ENCODE measurements around the gene THOP1. TPM values are rescaled to one million over a fixed set of nuclear protein-coding genes. Genes with fewer than 3 reads are reported as not detected.

THOP1 gene
- total and polyA plus RNA-seq, 9 donors: 11.3 to 54.7 (median 39.5) TPM

DNA sequence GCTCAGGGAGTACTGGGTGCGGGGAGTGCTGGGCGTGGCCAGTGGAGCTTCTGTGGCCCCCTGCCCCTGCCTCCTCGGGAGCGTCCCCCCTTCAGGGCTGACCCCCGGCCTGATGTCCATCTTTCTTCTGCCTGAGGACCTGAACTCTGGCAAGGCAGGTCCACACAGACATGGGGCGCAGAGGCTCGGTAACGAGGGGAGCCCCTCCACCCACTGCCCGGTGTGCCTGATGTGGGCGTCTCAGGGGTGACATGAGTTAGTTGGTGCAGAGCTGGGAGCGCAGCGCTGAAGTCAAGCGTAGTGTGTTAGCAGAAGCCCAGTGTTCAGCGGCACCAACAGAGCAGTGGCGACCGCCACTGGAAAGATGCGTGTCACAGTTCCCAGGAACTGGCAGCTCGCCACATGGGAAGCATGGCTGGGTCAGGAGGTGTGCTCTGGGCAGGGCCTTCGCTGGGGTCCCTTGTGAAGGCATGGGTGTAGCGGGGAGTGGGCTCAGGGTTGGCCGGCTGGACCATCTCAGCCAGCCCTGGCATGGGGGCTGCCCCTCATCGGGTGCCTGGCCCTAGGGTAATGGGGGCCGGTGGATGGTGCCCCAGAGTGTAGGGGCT is 11.5 kb downstream of the THOP1 start:
- Histone ChIP-seq H3K9me3 (no peaks in the 10 kb centered on the region), H3K36me3 (no peaks in the 10 kb centered on the region), H3K27me3 (no peaks in the 10 kb centered on the region), H3K27ac (no peak overlapping the region), H3K4me1 (ENCODE audit: insufficient read depth) (no peaks in the 10 kb centered on the region), H3K4me3 (no peak overlapping the region)
- TF ChIP-seq EP300 (IDR thresholded peaks at IDR 0.05): no peak
- TF ChIP-seq, protein P1, sequence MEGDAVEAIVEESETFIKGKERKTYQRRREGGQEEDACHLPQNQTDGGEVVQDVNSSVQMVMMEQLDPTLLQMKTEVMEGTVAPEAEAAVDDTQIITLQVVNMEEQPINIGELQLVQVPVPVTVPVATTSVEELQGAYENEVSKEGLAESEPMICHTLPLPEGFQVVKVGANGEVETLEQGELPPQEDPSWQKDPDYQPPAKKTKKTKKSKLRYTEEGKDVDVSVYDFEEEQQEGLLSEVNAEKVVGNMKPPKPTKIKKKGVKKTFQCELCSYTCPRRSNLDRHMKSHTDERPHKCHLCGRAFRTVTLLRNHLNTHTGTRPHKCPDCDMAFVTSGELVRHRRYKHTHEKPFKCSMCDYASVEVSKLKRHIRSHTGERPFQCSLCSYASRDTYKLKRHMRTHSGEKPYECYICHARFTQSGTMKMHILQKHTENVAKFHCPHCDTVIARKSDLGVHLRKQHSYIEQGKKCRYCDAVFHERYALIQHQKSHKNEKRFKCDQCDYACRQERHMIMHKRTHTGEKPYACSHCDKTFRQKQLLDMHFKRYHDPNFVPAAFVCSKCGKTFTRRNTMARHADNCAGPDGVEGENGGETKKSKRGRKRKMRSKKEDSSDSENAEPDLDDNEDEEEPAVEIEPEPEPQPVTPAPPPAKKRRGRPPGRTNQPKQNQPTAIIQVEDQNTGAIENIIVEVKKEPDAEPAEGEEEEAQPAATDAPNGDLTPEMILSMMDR (IDR thresholded peaks at IDR 0.05): no peak
- no peak for TF ChIP-seq POLR2A (IDR thresholded peaks at IDR 0.05)
- WGBS, 3 donors: 92 to 96% (median 94%) methylated on average over 22 to 23 of the region's 23 CpGs
- intact Hi-C loops (cut with DNase I): no loop called here
- no peak for DNase-seq

DNA sequence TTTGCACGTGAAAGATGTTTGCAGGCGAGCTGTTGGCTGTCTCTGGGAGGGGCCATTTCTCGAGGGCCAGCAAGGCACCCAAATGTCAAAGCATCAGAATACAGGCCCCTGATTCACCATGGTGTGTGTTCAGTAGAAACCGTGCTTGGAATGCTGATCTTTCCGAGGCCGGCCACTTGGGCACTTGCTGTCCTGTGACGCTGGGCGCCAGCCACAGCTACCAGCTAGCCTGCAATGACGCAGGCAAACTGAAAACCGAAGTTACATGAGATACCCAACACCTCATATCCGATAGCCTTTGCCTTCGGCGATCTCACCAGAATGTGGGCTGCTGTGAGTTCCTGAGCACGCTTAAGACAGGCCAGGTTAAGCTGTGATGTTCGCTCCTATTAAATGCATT is 12.0 kb downstream of the THOP1 start:
- no peak overlapping the region for H3K4me3 ChIP-seq
- H3K36me3 ChIP-seq: no peaks in the 10 kb centered on the region
- H3K4me1 ChIP-seq (ENCODE audit: insufficient read depth): no peaks in the 10 kb centered on the region
- intact Hi-C loops (cut with DNase I): no loop called here
- no peak overlapping the region for H3K27ac ChIP-seq
- TF ChIP-seq POLR2A (IDR thresholded peaks at IDR 0.05): no peak
- no peak for TF ChIP-seq EP300 (IDR thresholded peaks at IDR 0.05)
- TF ChIP-seq, protein P1 (IDR thresholded peaks at IDR 0.05): no peak
- DNase-seq: no peak
- H3K27me3 ChIP-seq: no peaks in the 10 kb centered on the region
- no peaks in the 10 kb centered on the region for H3K9me3 ChIP-seq
- 93 to 94% (median 94%) methylated on average over 15 of the region's 15 CpGs for WGBS, 3 donors

DNA sequence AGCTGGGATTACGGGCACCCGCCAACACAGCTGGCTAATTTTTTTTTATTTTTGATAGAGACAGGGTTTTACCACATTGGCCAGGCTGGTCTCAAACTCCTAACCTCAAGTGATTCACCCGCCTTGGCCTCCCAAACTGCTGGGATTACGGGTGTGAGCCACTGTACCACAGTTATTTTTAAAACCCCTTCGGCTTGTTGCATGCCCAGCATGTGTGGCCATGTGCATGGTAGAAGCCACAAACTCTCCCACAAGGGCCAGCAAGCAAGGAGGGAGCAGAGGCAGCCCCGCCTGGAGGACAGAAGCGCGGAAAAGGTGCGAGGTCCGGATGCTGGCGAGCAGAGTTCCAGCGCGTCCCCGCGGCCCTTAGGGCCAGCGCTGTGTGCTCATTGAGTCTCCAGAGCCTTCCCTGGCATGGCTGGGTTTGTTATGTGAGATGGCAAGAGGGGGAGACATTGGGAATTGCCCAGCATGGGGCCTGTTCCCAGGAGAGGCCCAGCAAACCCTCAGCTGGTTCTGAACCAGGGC is 12.9 kb downstream of the THOP1 start:
- no peak overlapping the region for H3K27ac ChIP-seq
- 95 to 96% (median 95%) methylated on average over 16 of the region's 16 CpGs for WGBS, 3 donors
- no peak for TF ChIP-seq EP300 (IDR thresholded peaks at IDR 0.05)
- TF ChIP-seq, protein P1 (IDR thresholded peaks at IDR 0.05): no peak
- no peak for TF ChIP-seq POLR2A (IDR thresholded peaks at IDR 0.05)
- no peak overlapping the region for H3K4me3 ChIP-seq
- H3K27me3 ChIP-seq: no peaks in the 10 kb centered on the region
- no peaks in the 10 kb centered on the region for H3K36me3 ChIP-seq
- DNase-seq: no peak
- H3K9me3 ChIP-seq: no peaks in the 10 kb centered on the region
- intact Hi-C loops (cut with DNase I): no loop called here
- no peaks in the 10 kb centered on the region for H3K4me1 ChIP-seq (ENCODE audit: insufficient read depth)

DNA sequence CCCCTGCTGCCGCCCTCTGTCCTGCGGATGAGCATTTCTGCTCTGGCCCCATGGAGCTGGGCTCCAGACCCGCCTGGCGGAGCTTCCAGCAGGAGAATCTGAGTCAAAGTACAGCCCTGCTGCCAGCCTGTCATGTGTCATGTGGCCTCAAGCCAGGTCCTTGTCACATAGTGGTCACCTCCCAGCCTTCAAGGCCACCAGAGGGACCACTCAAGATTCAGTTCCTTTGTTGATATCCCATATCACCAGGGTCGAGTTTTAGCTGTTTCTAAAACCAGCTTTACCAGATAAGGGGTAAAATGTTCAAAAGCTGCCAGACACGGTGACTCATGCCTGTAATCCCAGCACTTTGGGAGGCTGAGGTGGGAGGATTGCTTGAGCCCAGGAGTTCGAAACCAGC is 13.4 kb downstream of the THOP1 start:
- H3K4me1 ChIP-seq (ENCODE audit: insufficient read depth): no peaks in the 10 kb centered on the region
- no peak overlapping the region for H3K27ac ChIP-seq
- 67 to 80% (median 73%) methylated on average over 7 of the region's 7 CpGs for WGBS, 3 donors
- H3K4me3 ChIP-seq: no peak overlapping the region
- H3K9me3 ChIP-seq: no peaks in the 10 kb centered on the region
- H3K27me3 ChIP-seq: no peaks in the 10 kb centered on the region
- no peaks in the 10 kb centered on the region for H3K36me3 ChIP-seq
- TF ChIP-seq, protein P1 (IDR thresholded peaks at IDR 0.05): no peak
- TF ChIP-seq EP300 (IDR thresholded peaks at IDR 0.05) (no peak), POLR2A (IDR thresholded peaks at IDR 0.05) (no peak)
- intact Hi-C loops (cut with DNase I): no loop called here
- no peak for DNase-seq

Measured in ovary (tissue), 9 donors.